GM13977 (cell line): ENCODE data around the gene TWSG1.
"Not testable (repeated sequence)": the region's sequence is repeated elsewhere in the genome, so short reads cannot be mapped to it uniquely, and the experiment has no call there.

Experiments
- DNase-seq: peaks from one replicate; pipeline ENCODE4 v3.0.0; 2012; ENCODE audit warnings: low spot score
- in situ Hi-C: fragments of 300-500 bp; cut with MboI; formaldehyde crosslinking; loops from one replicate; pipeline ENCODE4 v1.12.0; 2022; ENCODE audit warnings: low sequenced_read_pairs, low pct_unique_long_range_greater_than_20kb, mixed read lengths, inconsistent platforms; ENCODE audit not compliant: unreplicated experiment
- TF ChIP-seq, protein P1 (sequence below): IDR thresholded peaks from 2 replicates; pipeline ENCODE4 v1.5.1; 2012; ENCODE audit warnings: mild to moderate bottlenecking, control low read depth; ENCODE audit not compliant: insufficient read depth; ENCODE audit errors: extremely low read depth, missing control alignments

Gene TWSG1

DNA sequence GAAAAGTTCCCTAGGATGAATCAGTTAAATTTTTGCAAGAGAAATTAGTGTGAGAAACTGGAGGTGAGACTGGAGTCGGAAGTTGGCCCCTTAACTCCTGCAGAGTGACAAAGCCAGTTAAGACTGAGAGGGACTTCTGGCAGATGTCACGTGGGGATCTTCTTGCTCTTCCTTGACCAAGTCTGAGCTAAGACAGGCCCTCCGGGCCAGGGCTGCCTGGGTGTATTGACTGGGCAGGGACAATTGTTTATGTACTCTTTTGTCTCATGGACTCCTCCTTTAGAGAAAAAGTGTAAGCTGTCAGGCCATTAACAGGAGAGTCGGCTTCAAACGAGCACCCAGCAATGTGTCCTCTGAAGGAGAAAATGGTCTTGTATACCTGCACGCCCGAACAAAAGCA is 92.2 kb downstream of the TWSG1 start:
- TF ChIP-seq, protein P1, sequence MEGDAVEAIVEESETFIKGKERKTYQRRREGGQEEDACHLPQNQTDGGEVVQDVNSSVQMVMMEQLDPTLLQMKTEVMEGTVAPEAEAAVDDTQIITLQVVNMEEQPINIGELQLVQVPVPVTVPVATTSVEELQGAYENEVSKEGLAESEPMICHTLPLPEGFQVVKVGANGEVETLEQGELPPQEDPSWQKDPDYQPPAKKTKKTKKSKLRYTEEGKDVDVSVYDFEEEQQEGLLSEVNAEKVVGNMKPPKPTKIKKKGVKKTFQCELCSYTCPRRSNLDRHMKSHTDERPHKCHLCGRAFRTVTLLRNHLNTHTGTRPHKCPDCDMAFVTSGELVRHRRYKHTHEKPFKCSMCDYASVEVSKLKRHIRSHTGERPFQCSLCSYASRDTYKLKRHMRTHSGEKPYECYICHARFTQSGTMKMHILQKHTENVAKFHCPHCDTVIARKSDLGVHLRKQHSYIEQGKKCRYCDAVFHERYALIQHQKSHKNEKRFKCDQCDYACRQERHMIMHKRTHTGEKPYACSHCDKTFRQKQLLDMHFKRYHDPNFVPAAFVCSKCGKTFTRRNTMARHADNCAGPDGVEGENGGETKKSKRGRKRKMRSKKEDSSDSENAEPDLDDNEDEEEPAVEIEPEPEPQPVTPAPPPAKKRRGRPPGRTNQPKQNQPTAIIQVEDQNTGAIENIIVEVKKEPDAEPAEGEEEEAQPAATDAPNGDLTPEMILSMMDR, result no peak
- in situ Hi-C loops, result no loop called here
- DNase-seq, result no peak

DNA sequence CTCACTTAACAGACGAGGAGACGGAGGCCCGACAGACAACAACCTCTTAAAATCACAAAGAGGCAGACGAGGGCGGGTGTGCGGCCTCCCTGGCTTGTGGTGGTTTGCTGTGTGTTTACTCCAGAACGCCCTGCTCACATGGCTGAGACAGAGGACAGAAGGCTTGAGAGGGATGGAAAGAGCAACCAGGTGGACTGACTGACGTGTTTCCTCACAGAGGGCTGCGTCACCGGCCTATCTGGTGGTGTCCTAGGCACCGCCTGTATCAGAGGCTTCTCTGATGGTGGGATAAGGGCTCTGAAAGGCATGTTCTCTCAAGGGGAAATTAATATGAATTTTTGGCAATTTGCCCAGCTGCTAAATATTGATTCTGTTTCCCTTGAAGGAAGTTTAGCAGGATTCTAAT is 93.7 kb downstream of the TWSG1 start:
- TF ChIP-seq, protein P1, result no peak
- DNase-seq, result no peak
- in situ Hi-C loops, result no loop called here

DNA sequence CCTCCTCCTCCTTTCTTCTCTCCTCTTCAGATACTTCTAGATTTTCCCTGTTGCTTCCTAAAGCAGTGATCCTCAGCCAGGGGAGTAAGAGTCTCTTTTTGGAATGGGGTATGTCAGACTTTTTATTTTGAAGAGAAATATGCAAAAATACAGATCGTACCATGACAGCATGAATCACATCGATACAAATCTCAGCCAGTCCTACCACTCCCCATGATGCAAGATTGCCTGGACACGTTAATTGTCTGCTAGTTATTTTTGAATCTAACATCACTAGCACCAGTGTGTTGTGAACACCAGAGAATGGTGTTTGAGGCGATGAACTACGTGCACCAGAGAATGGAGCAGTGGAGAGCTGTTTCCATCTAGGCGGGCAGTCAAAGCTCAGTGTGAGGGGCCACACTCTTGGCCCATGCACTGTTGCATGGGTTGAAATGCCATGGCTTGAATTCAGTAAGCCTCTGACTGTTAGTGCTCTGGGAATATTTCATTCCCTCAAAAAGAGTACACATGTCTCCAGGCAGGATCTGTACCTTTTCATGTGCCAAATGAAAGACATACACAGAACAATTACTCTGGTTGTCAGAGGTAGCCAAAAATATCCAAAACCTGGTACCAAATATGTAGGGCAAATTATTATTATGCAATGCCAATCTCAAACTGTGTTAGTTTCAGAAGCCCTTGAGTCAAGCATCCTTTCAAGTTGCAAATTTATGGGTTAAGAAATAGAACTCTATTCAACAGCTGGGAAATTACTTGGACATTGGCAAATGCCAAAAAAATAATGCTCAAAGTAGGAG is 94.5 kb downstream of the TWSG1 start:
- in situ Hi-C loops, result no loop called here
- no peak for DNase-seq
- TF ChIP-seq, protein P1, result no peak

DNA sequence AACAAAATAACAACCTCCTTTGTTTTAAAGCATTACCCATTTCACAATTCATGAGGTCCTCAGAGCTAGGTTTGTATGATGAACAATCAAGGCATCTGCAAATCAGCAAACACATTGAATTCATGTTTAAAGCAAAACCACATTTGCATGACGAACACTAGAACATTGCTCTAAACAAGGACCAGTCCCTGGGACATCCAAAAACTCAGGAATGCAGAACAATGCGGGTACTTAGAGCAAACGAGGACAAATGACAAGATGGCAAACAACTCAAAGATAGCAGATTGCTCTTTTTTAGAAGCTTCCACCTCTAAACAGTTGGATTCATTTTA is 95.1 kb downstream of the TWSG1 start:
- in situ Hi-C loops, result no loop called here
- no peak for DNase-seq
- TF ChIP-seq, protein P1, result no peak

DNA sequence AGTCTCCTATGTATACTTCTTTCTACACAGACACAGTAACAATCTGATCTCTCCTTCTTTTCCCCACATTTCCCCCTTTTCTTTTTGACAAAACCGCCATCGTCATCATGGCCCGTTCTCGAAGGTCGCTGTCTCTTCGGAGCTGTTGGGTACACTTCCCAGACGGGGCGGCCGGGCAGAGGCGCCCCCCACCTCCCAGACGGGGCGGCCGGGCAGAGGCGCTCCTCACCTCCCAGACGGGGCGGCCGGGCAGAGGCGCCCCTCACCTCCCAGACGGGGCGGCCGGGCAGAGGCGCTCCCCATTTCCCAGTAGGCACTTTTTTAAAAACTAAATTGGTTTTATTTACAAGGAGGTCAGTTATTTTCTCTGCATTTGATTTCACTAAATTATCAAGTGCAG is 95.7 kb downstream of the TWSG1 start:
- in situ Hi-C loops, DNase-seq: not testable (repeated sequence)

DNA sequence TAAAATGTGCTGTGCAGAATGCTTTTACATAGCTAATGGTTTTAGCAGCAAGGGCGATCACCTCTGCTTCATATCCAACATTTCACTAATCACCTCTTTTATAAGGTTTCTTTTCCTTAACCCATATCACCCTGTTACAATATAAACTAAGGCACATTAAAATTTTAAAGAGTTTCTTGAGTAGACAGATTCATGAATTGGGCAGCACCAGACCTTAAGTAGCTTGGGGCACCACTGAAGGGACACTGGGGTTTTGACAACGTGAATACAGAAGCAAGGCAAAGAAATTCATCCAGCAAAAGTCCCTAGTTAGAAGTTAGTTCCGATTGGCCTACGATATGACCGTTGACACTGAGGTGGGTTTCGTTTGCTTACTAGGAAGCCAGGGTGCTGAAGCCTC is 96.7 kb downstream of the TWSG1 start:
- in situ Hi-C loops, result no loop called here
- DNase-seq, result no peak
- TF ChIP-seq, protein P1, result no peak

DNA sequence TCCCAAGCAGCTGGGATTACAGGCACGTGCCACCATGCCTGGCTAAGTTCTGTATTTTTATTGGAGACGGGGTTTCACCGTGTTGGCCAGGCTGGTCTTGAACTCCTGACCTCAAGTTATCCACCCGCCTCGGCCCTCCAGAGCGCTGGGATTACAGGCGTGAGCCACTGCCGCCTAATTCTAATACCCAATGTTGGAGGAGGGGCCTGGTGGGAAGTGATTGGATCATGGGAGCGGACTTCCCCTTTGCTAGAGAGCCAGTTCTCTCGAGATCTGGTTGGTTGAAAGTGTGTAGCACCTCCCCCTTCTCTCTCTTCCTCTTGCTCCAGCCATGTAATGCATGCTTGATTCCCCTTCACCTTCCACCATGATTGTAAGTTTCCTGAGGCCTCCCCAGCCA is 98.5 kb downstream of the TWSG1 start:
- in situ Hi-C loops, DNase-seq: not testable (repeated sequence)

DNA sequence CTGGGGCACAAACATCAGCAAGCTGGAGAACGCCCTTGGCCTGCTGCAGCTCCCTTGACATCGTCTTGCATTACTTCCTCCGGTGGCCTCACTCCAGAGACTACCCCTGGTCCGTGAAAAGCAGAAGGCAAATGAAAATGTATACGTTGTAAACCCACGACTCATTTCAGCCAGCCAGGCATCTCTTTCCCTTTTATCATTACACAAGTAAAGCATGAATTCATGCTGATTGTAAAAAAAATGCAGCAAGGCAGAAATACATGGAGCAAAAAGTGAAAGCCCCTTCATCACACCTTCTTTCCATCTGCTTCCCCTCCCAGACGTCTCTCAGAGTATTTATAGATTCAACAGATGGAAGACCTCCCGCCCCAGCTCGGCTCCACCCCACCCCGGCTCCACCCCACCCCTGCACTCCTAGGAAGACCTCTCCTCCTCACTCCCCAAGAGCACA is 99.1 kb downstream of the TWSG1 start:
- DNase-seq, result peak; percentile 53

More for the DNA sequence above, 99.1 kb downstream of the TWSG1 start:
- in situ Hi-C loops, result no loop called here
- TF ChIP-seq, protein P1, result no peak
